GM19023 (cell line): ENCODE results near the gene WDR6.

ENCODE experiments used
- ATAC-seq: cut with Tn5 transposase; IDR thresholded peaks from one replicate; pipeline ENCODE4 v1.9.1; 2021; ENCODE audit warnings: mild to moderate bottlenecking, moderate library complexity; ENCODE audit not compliant: unreplicated experiment

The WDR6 gene

GRCh38 chr3:49013738-49014660 is 6.8 kb downstream of the WDR6 start:
- no peak for ATAC-seq

- ATAC-seq, result no peak
Observed at GRCh38 chr3:49015072-49015471, 7.9 kb downstream of the WDR6 start.

DNA sequence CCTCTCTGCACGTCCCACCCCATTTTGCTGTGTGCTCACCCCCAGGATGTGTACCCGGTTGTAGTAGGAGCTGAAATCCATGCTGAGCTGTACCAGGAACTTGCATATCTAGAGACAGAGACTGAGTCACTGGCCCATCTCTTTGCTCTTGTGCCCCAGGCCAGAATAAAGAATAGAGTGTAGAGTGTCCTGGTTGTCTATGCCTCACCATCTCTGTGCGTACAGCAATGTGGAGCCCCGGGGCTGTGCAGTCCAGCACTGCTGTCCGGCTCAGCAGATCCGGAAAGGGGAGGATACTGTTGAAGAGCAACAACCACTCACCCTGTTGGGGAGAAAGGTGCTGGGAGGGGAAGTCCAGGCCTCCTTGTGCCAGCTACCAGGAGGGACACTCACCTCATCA is 8.6 kb downstream of the WDR6 start:
- no peak for ATAC-seq

DNA sequence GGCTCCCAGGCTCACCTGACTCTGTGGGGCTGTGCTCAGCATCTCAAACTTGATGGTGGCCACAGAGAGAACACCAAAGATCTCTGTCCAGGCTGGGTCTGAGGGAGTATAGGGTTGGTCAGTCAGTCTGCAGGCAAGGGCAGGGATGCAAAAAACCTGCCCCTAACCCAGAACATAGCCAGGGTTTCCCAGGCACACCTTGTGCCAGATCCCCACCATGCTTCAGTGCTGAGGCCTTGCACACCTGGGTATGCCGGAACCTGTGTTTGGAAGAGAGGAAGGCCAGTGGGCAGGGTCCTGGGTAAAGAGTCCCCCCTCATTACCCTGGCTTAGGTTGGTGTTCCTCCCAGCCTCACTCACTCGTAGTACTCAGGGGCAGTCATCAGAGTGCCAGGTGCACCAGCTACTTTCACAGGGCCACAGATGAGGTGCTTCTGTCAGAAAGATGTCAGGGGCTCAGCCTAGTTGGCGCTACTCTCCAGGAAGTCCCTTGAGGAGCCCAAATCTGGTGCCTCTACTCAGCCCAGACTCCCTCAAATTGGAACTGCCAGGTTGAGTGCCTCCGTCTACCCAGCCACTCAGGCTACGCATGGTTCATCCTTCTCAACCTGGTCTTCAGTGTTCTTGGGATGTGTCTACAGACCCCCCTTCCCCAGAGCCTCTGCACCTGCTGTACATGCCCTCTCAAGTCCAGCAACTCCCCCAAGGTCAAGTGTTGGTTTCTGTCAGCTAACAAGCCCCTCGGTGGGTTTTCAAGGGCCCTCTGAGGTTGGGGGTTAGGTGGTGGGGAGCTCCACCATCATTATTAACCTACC is 9.4 kb downstream of the WDR6 start:
- no peak for ATAC-seq

DNA sequence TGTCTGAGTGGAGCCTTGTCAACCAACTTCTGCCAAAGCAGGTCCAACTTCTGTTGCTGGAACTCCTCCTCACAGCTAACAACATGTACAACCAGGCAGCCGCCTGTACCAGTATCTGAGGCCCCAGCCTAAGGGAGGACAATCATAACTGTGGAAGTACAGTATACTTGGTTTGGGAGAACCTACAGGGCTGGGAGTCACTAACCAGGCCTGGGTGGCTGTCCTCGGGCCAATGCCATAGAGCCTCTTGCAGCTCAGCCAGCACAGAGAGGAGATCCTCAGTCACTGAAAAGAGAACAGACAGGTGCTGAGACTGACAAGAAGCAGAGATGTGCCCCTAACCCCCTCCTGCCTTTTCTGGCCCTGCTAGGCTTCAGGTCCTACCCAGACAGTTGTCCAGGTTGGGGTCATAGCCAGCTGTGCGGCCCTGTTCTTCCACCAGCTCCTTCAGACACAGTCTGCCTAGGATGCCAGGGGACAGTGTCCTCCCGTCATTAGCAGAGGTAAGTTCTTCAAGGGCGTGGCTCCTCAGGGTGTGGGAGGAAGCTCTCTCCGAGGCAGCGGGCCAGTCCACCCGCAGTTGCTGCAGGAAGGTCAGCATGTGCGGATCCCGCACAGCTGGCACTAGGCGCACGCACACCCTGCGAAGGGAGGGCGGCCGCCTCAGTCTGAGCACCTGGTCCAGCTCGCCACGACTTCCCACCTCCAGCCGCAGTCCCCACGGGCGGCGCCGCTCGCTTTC is 10.2 kb downstream of the WDR6 start:
- no peak for ATAC-seq

- no peak for ATAC-seq
Observed at GRCh38 chr3:49017971-49018706, 10.9 kb downstream of the WDR6 start, which contains the start of gene DALRD3. Gene DALRD3 (minus strand): TSS chr3:49018580. CDS start chr3:49018564, 16 bp downstream.

DNA sequence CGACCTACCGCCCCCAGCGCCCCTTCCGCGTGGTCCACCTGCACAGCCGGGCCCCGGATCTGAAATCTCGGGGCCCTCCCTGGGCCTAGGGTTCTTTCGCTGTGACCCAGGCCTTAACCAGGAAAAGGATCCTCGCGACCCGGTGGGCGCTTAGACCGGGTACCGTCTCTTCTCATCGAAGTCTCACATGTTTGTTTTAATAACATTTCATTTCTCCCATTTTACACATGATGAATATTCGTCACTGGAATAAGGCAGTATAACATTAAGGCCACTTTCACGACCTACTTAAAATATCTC is 11.5 kb downstream of the WDR6 start:
- ATAC-seq, result no peak

DNA sequence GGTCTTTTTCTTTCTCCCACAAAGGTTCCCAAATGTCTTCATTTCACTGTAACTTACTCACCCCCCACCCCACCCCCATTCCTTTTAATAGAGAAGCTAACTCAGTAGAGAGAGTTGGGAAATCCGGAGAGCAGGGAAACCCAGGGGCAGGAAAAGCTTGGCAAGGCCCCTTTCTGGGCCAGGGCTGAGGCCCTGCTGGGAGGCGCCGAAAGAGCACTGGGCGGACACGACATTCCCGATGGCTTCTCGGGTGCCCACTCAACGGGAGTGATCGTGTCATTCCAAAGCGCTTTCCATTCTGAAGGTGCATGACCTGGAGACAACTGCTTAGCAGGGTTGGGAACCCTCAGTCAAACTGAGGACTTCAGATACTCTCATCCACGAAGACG is 12.7 kb downstream of the WDR6 start:
- ATAC-seq, result no peak

DNA sequence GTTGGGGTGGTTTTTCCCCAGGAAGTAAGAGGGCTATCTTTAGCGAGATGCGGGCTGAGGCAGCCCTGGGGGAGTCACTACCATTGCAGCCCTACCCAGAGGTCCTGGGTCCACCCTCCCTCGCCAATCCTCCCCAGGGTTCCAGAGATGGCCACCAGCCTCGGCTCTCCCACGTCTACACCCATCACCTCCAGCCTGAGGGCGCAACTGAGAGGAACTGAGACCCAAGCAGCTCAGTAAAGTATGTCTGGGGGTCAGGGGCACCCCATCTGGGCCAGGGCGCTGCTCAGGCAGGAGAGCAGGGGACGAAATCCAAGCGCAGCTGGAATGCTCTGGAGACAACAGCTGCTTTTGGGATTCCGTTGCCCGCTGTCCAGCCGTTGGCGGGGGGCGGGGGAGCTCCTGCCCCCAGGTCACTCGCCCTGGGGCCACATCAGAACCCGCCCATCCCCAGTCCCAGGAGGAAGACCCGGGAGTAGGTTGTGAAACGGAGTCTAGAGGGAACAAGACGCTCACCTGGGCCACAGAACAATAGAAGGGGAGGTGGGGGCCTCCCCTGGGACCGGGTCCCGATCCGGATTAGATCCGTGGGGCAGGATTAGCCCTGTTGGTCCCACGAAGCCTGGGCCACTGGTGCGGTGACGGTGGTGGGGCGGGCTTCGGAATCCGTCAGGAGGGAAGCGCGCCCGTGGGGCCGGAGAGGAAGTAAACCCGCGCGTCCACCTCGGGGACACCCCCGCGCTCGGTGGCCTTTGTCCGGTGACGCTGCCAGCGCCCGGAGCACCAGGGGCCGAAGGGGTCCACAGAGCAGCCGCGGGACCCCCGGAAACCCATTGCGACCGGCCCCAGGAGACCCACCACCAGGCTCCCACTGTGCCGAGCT is 13.4 kb downstream of the WDR6 start:
- peak; percentile 1 for ATAC-seq

DNA sequence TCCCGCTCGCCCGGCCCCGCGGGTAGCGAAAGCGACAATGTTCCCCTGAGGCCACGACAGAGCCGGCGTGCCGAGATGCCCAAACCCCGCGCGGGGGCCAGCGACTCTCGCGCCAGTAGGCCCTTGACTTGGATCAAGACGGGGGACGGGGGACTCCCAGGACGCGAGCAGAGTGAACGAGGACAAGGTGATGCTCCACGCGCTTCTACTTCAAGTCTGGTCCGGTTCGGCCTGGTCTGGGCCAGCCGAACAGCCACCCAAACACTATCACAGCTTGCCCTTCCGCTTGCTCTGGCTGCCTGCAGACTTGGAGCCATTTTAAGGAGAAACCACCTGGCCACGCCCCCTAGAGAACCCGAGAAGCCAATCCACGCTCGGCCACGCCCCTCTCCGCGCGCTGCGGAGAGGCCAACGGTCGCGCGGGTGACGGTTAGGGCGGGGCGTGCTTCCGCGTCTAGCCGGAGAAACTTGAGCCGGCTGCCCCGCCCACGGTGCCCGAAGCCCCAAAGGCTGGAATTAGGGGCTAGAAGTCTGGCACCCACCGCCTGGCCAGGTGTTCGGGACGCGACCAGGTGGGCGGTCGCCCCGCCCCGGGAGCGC is 14.1 kb downstream of the WDR6 start:
- peak; percentile 51 for ATAC-seq

DNA sequence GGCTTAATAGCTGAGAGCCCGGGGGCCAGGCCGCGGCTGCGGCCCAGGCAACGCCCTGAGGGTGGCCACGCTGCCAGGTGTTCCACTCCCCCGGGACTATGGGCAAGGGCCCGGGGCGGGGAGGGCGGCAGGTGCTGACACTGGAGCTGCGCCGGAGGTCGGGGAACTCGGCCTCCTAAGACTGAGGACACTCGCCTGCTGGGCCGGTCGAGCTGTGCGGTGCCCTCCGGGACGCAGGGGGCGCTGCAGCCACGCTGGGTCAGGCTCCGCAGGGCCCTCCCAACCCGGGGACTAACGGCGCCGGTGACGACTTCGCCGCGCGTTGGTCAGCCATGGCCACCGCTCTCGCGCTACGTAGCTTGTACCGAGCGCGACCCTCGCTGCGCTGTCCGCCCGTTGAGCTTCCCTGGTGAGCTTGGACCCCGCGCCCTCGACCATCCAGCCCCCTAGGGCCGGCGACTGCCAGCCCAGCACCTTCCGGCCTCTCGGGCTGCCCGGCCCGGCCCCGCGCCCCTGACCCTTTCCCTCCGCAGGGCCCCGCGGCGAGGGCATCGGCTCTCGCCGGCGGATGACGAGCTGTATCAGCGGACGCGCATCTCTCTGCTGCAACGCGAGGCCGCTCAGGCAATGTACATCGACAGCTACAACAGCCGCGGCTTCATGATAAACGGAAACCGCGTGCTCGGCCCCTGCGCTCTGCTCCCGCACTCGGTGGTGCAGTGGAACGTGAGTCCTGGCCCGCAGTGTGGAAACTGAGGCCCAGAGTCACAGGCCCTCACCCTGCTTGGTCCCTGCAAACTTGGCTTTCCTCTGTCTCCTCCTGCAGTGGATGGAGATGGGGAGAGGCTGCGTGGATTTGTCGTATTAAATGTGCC is 14.9 kb downstream of the WDR6 start, which contains the start of gene NDUFAF3:
TSS of gene NDUFAF3 (plus strand) at position 309 of the 875 bp plus-strand sequence. CDS start at position 333, 24 bp downstream.
- ATAC-seq, result peak; percentile 63

GRCh38 chr3:49022688-49023171 is 15.5 kb downstream of the WDR6 start:
- ATAC-seq, result no peak

- no peak for ATAC-seq
Observed at GRCh38 chr3:49023775-49024174, 16.6 kb downstream of the WDR6 start.

GRCh38 chr3:49024449-49024848 is 17.3 kb downstream of the WDR6 start:
- no peak for ATAC-seq

DNA sequence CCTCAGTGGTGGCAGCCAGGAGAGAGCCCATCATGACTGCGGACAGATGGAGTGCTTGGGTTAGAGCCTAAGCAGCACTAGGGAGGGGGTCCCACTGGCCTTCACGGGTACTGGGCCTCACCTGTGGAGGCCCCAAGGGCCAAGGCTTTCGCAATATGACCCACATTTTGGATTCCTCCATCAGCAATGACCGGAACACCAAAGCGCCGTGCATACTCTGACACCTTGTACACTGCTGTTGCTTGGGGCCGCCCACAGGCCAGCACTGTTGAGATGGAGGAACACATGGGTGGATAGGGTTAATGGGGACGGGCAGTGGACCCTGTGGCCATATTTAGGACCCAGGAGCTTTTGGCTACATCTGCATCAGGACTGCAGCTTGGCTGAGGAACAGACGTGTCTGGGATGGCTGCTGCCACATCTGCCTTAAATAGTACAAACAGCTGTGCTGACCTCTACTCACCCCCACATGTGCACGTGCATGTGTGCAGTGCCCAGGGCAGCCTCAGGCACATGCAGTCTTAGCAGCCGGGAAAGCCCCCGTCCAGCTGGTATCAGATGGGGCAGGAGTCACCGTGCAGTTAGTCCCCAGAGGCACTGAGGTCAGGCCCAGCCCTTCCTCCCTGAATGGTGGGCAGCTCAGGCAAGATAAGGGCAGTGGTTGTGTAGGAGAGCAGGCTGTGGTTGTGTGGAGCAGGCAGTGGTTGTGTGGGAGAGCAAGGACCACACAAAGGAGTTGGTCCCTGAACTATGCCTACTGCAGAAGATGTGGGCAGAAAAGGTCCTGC is 18.0 kb downstream of the WDR6 start:
- ATAC-seq, result no peak

DNA sequence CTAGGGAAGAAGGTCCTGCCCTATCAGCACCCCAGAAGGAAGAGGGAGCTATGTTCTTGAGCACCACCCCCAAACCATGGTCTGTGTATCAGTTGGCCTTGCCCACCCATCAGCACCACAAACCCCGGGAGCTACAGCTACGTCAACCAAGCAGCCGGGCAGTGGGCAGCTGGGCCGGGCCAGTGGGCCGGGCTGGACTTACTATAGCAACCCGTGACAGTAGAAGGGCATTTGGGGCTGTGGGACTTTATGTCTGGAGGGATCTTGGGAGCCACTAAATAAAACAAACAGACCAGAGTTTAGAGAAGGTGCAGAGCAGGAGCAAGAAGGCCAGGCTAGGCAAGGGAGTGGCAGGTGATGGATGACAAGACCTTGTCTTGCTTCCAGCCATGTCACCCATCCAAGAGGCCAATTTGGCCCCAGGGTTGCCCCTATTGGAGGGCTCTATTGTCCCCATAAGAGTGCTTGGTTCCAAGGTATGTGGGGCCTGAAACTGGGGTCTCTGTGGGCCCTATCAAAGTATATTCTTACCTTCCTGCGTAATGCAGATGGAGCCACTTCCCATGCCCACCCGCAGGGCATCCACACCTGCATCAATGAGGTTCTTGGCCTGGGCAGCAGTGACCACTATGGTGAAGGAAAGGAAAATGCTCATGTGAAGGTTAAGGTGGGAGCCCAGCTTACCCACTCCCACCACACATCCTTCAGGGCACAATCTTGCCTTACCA is 18.8 kb downstream of the WDR6 start:
- ATAC-seq, result no peak

- ATAC-seq, result no peak
Observed at GRCh38 chr3:49026536-49026935, 19.3 kb downstream of the WDR6 start.
